HepG2 (cell line): ENCODE measurements around the gene SPRED2. TPM values are rescaled to one million over a fixed set of nuclear protein-coding genes. Genes with fewer than 3 reads are reported as not detected.

Source experiments
- ATF5 ChIP-seq: sonication (generic); formaldehyde crosslinking; IDR thresholded peaks from 2 replicates; pipeline ENCODE4 v1.4.0; 2020; ENCODE audit warnings: mild to moderate bottlenecking, low read depth, missing genetic modification reagents
- CHCHD3 ChIP-seq: sonication (generic); formaldehyde crosslinking; IDR thresholded peaks from 2 replicates; pipeline ENCODE4 v1.8.0; 2022; ENCODE audit warnings: mild to moderate bottlenecking, missing genetic modification reagents, moderate library complexity
- DNMT1 ChIP-seq: sonication (generic); formaldehyde crosslinking; IDR thresholded peaks from 2 replicates; pipeline ENCODE4 v1.5.1; 2020; ENCODE audit warnings: mild to moderate bottlenecking, missing genetic modification reagents
- GTF3A ChIP-seq: sonication (generic); formaldehyde crosslinking; conservative IDR thresholded peaks from 2 replicates; pipeline ENCODE4 v1.4.0; 2020; ENCODE audit warnings: mild to moderate bottlenecking, missing genetic modification reagents
- HMGA1 ChIP-seq: sonication (generic); formaldehyde crosslinking; conservative IDR thresholded peaks from 2 replicates; pipeline ENCODE4 v1.4.0; 2020; ENCODE audit warnings: missing genetic modification reagents
- MTF2 ChIP-seq: sonication (generic); formaldehyde crosslinking; IDR thresholded peaks from 2 replicates; pipeline ENCODE4 v1.5.0; 2020; ENCODE audit warnings: missing genetic modification reagents, borderline replicate concordance
- NCOA2 ChIP-seq: sonication (generic); formaldehyde crosslinking; IDR thresholded peaks from 2 replicates; pipeline ENCODE4 v1.8.0; 2022; ENCODE audit warnings: inconsistent platforms
- PHF20 ChIP-seq: sonication (generic); formaldehyde crosslinking; IDR thresholded peaks from 2 replicates; pipeline ENCODE4 v1.5.0; 2020; ENCODE audit warnings: mild to moderate bottlenecking, missing genetic modification reagents
- POGZ ChIP-seq: sonication (generic); formaldehyde crosslinking; IDR thresholded peaks from 2 replicates; pipeline ENCODE4 v1.4.0; 2020; ENCODE audit warnings: mild to moderate bottlenecking, missing genetic modification reagents
- SALL1 ChIP-seq: sonication (generic); formaldehyde crosslinking; IDR thresholded peaks from 2 replicates; pipeline ENCODE4 v1.8.0; 2022; ENCODE audit warnings: mild to moderate bottlenecking, missing genetic modification reagents
- SOX5 ChIP-seq: IDR thresholded peaks from 2 replicates; pipeline ENCODE4 v1.6.1; 2016; ENCODE audit warnings: borderline replicate concordance
- SP5 ChIP-seq: IDR thresholded peaks from 2 replicates; pipeline ENCODE4 v1.6.1; 2016; ENCODE audit warnings: low read depth, borderline replicate concordance
- ZNF264 ChIP-seq: sonication (generic); formaldehyde crosslinking; IDR thresholded peaks from 2 replicates; pipeline ENCODE4 v1.4.0; 2020; ENCODE audit warnings: missing genetic modification reagents
- ZNF543 ChIP-seq: sonication (generic); formaldehyde crosslinking; IDR thresholded peaks from 2 replicates; pipeline ENCODE4 v1.4.0; 2020; ENCODE audit warnings: mild to moderate bottlenecking, missing genetic modification reagents
- ZNF598 ChIP-seq: sonication (generic); formaldehyde crosslinking; IDR thresholded peaks from 2 replicates; pipeline ENCODE4 v1.5.1; 2020; ENCODE audit warnings: mild to moderate bottlenecking, missing genetic modification reagents, borderline replicate concordance
- ZNF737 ChIP-seq: sonication (generic); formaldehyde crosslinking; IDR thresholded peaks from 2 replicates; pipeline ENCODE4 v1.5.0; 2020; ENCODE audit warnings: missing genetic modification reagents, mild to moderate bottlenecking, borderline replicate concordance
- ZNF773 ChIP-seq: sonication (generic); formaldehyde crosslinking; IDR thresholded peaks from 2 replicates; pipeline ENCODE4 v1.4.0; 2020; ENCODE audit warnings: missing genetic modification reagents, borderline replicate concordance
- polyA plus RNA-seq, 8 experiments: library from polyadenylated mRNA; depleted of rRNA in 3 of 8; stranded (reverse) in 7 of 8; unstranded in 1 of 8; fragments of >200 nt; fragmentation: Illumina TruSeq in 4 of 8; extraction: Trizol in 4 of 8; gene quantifications; 2 replicates each; pipeline versions ENCODE4 v1.2.1 to v1.2.3, GENCODE V29; 2011 to 2016; ENCODE audit warnings: low read depth in 4 of 8, missing spikeins in 1 of 8, mixed read lengths in 1 of 8; ENCODE audit not compliant: insufficient read depth in 1 of 8
- total RNA-seq, 5 experiments: library from RNA; depleted of rRNA; stranded (reverse); fragments of >200 nt; fragmentation: Illumina TruSeq; extraction: Trizol; gene quantifications; 2 replicates each; pipeline ENCODE4 v1.2.3, GENCODE V29; 2016; ENCODE audit warnings: low read depth in 1 of 5
- TF ChIP-seq, protein P1 (sequence below): sonication (generic); formaldehyde crosslinking; IDR thresholded peaks from 2 replicates; pipeline ENCODE4 v1.9.0; 2021; ENCODE audit warnings: missing genetic modification reagents, borderline replicate concordance
- TF ChIP-seq, protein P2 (sequence below): sonication (generic); formaldehyde crosslinking; IDR thresholded peaks from 2 replicates; pipeline ENCODE4; 2020; ENCODE audit warnings: missing genetic modification reagents, mild to moderate bottlenecking, borderline replicate concordance
- TF ChIP-seq, protein P3 (sequence below): IDR thresholded peaks from 2 replicates; pipeline ENCODE4 v1.6.1; 2016; ENCODE audit warnings: low read depth, borderline replicate concordance
- TF ChIP-seq, protein P4 (sequence below): sonication (generic); formaldehyde crosslinking; IDR thresholded peaks from 2 replicates; pipeline ENCODE4 v1.5.1; 2020; ENCODE audit warnings: mild to moderate bottlenecking, missing genetic modification reagents, moderate library complexity

Gene SPRED2
- total and polyA plus RNA-seq, 2 of the 13 experiments (the other 11 are each of a cell fraction or from before 2014, with no cell fraction given): 13.0 to 37.0 TPM

DNA sequence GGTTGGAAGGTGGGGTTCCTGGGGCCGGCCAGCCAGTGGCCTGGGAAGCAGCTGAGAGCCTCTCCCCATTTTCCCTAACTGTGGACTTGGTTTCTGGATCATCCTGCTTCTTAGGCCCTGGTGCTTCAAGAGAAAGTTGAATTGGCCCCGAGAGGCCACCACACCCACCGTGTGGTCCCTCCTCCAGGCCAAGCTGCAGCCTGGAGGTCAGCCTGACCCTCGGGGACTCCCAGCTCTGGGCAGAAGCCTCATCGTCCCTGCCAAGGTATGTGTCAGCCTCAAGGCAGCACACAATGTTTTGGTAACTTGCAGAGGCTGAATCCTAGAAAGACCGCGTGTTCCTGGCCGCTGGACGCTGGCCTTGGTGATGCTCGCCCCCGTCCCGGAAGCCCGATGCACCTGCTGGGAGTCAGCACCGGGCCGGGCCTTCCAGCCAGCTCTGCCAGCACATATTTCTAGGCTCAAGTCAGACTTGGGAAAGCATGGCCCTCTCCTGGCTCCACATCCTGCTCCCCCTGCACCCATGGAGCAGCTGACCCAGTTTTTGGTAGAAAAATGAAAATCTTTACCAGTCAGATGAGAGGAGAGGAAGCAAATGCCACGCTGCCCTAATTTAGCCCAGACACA lies 132.2 kb downstream of the SPRED2 start (continued):
- TF ChIP-seq DNMT1 (CRISPR knock-in tag) (no peak), NCOA2 (CRISPR knock-in tag) (peak; percentile 33; the same call in 1 of the 2 replicates), SP5 (CRISPR knock-in tag) (peak; percentile 38; the same call in 1 of the 2 replicates), ZNF773 (CRISPR knock-in tag) (0 out of 2 replicates have a peak, but pooled peaks have one; percentile 51), GTF3A (CRISPR knock-in tag) (0 out of 2 replicates have a peak, but pooled peaks have one; percentile 13), PHF20 (CRISPR knock-in tag) (0 out of 2 replicates have a peak, but pooled peaks have one; percentile 8), MTF2 (0 out of 2 replicates have a peak, but pooled peaks have one; percentile 62), ZNF598 (peak; percentile 70; the same call in 1 of the 2 replicates), HMGA1 (CRISPR knock-in tag) (no peak), SALL1 (CRISPR knock-in tag) (peak; percentile 74; the same call in 1 of the 2 replicates), CHCHD3 (CRISPR knock-in tag) (0 out of 2 replicates have a peak, but pooled peaks have one; percentile 34), ZNF737 (0 out of 2 replicates have a peak, but pooled peaks have one; percentile 28), POGZ (CRISPR knock-in tag) (peak; percentile 39; the same call in 1 of the 2 replicates), ZNF264 (CRISPR knock-in tag) (0 out of 2 replicates have a peak, but pooled peaks have one; percentile 30), ZNF543 (CRISPR knock-in tag) (no peak; the same call in 1 of the 2 replicates), SOX5 (CRISPR knock-in tag) (no peak), ATF5 (peak; percentile 59; the same call in 1 of the 2 replicates)
- TF ChIP-seq, protein P1, sequence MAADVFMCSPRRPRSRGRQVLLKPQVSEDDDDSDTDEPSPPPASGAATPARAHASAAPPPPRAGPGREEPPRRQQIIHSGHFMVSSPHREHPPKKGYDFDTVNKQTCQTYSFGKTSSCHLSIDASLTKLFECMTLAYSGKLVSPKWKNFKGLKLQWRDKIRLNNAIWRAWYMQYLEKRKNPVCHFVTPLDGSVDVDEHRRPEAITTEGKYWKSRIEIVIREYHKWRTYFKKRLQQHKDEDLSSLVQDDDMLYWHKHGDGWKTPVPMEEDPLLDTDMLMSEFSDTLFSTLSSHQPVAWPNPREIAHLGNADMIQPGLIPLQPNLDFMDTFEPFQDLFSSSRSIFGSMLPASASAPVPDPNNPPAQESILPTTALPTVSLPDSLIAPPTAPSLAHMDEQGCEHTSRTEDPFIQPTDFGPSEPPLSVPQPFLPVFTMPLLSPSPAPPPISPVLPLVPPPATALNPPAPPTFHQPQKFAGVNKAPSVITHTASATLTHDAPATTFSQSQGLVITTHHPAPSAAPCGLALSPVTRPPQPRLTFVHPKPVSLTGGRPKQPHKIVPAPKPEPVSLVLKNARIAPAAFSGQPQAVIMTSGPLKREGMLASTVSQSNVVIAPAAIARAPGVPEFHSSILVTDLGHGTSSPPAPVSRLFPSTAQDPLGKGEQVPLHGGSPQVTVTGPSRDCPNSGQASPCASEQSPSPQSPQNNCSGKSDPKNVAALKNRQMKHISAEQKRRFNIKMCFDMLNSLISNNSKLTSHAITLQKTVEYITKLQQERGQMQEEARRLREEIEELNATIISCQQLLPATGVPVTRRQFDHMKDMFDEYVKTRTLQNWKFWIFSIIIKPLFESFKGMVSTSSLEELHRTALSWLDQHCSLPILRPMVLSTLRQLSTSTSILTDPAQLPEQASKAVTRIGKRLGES (CRISPR knock-in tag): no peak
- TF ChIP-seq, protein P2, sequence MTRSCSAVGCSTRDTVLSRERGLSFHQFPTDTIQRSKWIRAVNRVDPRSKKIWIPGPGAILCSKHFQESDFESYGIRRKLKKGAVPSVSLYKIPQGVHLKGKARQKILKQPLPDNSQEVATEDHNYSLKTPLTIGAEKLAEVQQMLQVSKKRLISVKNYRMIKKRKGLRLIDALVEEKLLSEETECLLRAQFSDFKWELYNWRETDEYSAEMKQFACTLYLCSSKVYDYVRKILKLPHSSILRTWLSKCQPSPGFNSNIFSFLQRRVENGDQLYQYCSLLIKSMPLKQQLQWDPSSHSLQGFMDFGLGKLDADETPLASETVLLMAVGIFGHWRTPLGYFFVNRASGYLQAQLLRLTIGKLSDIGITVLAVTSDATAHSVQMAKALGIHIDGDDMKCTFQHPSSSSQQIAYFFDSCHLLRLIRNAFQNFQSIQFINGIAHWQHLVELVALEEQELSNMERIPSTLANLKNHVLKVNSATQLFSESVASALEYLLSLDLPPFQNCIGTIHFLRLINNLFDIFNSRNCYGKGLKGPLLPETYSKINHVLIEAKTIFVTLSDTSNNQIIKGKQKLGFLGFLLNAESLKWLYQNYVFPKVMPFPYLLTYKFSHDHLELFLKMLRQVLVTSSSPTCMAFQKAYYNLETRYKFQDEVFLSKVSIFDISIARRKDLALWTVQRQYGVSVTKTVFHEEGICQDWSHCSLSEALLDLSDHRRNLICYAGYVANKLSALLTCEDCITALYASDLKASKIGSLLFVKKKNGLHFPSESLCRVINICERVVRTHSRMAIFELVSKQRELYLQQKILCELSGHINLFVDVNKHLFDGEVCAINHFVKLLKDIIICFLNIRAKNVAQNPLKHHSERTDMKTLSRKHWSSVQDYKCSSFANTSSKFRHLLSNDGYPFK (CRISPR knock-in tag): 0 out of 2 replicates have a peak, but pooled peaks have one; percentile 26
- TF ChIP-seq, protein P3, sequence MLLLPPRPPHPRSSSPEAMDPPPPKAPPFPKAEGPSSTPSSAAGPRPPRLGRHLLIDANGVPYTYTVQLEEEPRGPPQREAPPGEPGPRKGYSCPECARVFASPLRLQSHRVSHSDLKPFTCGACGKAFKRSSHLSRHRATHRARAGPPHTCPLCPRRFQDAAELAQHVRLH (CRISPR knock-in tag): peak; percentile 63; the same call in 1 of the 2 replicates
- TF ChIP-seq, protein P4, sequence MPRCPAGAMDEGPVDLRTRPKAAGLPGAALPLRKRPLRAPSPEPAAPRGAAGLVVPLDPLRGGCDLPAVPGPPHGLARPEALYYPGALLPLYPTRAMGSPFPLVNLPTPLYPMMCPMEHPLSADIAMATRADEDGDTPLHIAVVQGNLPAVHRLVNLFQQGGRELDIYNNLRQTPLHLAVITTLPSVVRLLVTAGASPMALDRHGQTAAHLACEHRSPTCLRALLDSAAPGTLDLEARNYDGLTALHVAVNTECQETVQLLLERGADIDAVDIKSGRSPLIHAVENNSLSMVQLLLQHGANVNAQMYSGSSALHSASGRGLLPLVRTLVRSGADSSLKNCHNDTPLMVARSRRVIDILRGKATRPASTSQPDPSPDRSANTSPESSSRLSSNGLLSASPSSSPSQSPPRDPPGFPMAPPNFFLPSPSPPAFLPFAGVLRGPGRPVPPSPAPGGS: 0 out of 2 replicates have a peak, but pooled peaks have one; percentile 46
